Stimulated activated CD8-positive, alpha-beta memory T cell treated with anti-CD3 and anti-CD28 coated beads, Interleukin-4, amount 100 ng/mL, for 24 hours (primary cell): ENCODE measurements around the gene AK2.
A peak's percentile ranks its signal among the peaks of the same experiment; 100 is the strongest.

ENCODE experiments used
- DNase-seq: peaks from one replicate; pipeline ENCODE4 v3.0.0-alpha.2; 2020; ENCODE audit warnings: low read depth

Gene AK2

GRCh38 chr1:32972814-32973428 lies 63.8 kb downstream of the AK2 start:
- DNase-seq, result no peak

- no peak for DNase-seq
Observed at GRCh38 chr1:32971576-32971975, 65.1 kb downstream of the AK2 start.

- no peak for DNase-seq
Observed at GRCh38 chr1:32971156-32971555, 65.5 kb downstream of the AK2 start.

- DNase-seq, result no peak
Observed at GRCh38 chr1:32969566-32969965, 67.1 kb downstream of the AK2 start.

- DNase-seq, result no peak
Observed at GRCh38 chr1:32967888-32968568, 68.7 kb downstream of the AK2 start.

- no peak for DNase-seq
Observed at GRCh38 chr1:32966900-32967299, 69.8 kb downstream of the AK2 start.

- no peak for DNase-seq
Observed at GRCh38 chr1:32965251-32965747, 71.4 kb downstream of the AK2 start.

GRCh38 chr1:32964461-32965250 lies 72.0 kb downstream of the AK2 start, which contains the start of gene RNF19B:
TSS of gene RNF19B (minus strand) at chr1:32964809. CDS start at chr1:32964685, 124 bp downstream.
- DNase-seq, result peak; percentile 93

GRCh38 chr1:32963746-32964460 lies 72.8 kb downstream of the AK2 start:
- peak; percentile 55 for DNase-seq

GRCh38 chr1:32962248-32962896 lies 74.3 kb downstream of the AK2 start:
- no peak for DNase-seq

GRCh38 chr1:32960819-32961355 lies 75.8 kb downstream of the AK2 start:
- DNase-seq, result no peak

- DNase-seq, result no peak
Observed at GRCh38 chr1:32960342-32960741, 76.3 kb downstream of the AK2 start.

- DNase-seq, result no peak
Observed at GRCh38 chr1:32958827-32959226, 77.9 kb downstream of the AK2 start.
